Measurements from ENCODE around the gene DPY19L3.
"Not testable (repeated sequence)": the region's sequence is repeated elsewhere in the genome, so short reads cannot be mapped to it uniquely, and the experiment has no call there.

Gene DPY19L3

DNA sequence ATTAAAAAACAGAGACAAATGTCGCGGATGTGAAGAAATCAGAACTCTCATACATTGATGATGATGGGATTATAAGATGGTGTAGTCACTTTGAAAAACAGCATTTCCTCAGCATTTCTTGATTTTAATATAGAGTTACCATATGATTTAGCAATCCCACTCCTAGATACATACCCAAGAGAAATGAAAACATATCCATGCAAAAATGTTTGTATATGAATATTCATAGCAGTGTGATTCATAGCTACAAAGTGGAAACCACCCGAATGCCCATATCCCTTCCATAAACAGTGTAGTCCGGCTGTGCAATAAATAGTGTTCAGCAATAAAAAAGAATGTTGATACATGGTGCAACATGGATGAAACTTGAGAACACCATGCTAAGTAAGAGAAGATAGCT, 44.6 kb downstream of the DPY19L3 start:
- no peak for DNase-seq

DNA sequence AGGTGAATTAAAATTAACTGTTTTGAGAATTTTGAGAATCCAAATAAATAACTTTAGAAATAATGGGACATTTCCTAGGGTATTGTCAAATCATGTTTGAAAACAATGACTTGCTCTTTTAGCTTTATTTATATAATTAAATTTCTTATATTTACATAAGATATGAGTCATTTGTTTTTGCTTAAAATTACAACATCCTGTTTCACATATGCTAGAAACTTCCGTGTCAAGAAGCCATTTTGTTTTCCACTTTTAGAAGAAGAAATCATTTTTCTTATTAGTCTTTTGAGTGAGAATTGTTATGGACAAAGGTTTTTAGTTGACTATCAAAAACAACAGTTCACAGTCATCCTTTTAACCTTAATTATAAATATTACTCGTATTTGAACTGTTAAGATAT, 48.2 kb downstream of the DPY19L3 start:
- DNase-seq: no peak

- DNase-seq: no peak
Observed at GRCh38 chr19:32456406-32456805, 50.8 kb downstream of the DPY19L3 start.

GRCh38 chr19:32457571-32458158, 52.1 kb downstream of the DPY19L3 start:
- DNase-seq: no peak

DNA sequence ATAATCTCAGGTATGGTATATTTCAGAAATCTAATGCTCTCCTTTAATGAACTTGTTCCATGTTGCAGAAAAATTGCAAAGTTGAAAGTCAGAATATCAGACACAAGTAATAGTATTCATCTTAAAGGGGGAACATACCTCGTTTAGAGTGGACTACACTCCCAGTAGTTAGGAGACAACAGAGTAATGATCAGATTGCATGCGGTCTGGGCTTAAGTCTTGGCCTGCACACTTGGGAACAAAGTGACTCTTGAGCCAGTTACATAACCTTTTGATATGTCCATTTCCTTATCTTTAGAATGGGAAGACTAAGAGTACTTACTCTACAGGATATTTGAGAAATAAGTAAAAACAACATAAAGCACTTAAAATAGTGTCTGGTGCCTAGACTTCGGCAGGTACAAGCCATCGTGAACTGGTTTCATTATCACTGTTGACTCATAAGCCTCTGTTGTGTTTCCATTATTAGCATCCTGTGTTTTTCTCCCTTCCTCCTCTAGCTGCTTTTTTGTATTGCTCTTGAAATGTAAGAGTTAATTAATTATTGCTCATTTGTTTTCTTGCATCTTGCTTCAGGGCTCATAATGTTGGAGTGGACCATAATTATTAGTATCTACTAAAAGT, 53.0 kb downstream of the DPY19L3 start:
- no peak for DNase-seq

DNA sequence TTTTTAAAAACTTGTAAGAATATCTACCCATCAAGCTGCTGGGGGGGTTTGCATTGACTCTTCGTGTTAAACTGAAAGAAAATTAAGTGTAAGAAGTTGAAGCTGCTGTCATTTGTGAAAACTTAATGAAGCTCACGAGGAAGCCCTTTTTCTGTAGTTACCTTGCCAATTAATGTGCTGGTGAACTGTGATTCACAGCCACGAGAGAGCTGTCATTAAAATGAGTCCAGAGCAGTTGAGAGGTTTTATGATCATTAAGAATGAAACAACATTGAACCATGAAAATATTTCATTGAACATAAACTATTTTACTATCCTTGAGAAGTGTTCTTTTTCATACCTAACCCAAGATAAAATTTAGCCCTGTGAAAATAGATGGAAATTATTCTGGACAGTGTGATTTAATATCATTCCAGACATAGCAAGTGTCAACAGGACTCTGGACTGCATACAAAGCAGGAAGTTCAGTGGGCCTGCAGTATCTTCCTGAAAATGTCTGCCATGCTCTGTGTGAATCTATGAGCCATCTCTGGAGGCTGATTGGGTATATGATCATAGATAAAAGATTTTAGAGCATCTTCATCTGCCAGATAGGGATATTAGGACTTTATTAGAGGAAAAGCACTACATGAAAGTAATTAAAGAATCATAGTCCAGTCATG, 53.8 kb downstream of the DPY19L3 start:
- no peak for DNase-seq

DNA sequence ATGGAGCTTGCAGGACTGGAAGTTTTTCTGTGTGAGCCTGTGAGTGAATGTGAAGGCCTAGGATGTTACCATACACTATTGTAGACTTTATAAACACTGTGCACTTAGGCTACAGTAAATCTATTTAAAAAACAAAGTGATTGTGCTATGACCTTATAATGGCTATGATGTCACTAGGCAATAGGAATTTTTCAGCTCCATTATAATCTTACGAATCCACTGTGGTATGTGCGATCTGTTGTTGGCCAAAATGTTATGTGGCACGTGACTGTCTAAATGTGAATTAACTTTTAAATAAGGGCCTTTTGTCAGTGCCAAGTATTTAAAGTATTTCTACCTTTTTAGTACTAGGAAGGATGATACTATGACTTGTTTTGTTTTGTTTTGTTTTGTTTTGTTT, 54.9 kb downstream of the DPY19L3 start:
- DNase-seq: no peak

- peak; percentile 23 for DNase-seq
Observed at GRCh38 chr19:32464279-32464678, 58.7 kb downstream of the DPY19L3 start.

DNA sequence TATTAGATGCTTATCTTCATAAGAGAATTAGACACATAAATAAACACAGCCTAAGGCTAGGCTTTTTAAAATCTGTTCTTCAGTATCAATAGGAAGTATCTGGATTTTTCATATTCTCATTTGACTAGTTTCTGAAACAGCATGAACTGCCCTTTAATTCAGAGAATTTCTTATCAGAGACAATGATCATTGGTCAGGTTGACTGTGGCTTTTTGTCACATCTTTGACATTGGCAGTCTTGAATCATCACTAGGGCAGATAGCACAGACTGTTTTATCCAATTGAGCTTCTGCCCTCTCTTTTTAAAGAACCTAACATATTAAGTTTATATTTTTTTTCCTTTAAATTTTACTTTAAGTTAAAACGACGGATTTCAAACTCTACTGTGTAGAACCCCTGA, 59.6 kb downstream of the DPY19L3 start:
- DNase-seq: no peak

DNA sequence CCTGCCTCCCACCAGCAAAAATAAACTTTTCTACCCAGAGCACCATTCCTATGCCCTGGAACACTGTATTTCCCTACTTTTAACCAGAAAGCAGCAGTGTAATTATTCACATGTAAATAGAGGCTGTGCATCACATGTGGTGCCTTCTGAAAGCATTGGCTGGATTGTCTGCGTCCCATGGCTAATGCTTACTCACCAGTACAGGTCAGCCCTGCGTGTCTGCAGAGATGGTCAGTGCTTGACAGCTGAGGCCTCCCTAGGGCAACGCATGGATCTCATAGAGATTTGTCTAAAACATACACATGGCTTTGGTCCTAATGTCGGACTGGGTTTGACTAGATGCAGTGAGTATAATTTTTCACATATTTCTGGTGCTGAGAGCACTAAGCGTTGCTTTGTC, 64.2 kb downstream of the DPY19L3 start:
- no peak for DNase-seq

DNA sequence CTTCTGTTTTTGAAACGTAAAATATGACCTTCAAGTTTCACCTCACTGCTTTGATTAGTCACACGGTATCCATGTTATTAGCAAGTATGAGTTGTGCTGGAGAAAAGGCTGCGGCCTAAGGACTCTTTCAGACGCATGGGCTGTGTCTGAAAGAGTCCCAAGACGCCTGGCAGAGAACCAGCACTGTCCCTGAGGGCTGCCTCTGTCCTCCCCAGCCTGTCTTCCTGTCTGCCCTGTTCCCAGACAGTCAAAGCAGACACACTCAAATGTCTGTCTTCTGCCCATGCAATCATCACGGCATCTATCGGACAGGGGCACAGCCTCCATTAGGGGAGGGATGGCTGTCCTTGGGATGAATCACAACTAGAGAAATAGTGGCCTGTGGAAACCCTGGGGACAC, 65.5 kb downstream of the DPY19L3 start:
- no peak for DNase-seq

DNA sequence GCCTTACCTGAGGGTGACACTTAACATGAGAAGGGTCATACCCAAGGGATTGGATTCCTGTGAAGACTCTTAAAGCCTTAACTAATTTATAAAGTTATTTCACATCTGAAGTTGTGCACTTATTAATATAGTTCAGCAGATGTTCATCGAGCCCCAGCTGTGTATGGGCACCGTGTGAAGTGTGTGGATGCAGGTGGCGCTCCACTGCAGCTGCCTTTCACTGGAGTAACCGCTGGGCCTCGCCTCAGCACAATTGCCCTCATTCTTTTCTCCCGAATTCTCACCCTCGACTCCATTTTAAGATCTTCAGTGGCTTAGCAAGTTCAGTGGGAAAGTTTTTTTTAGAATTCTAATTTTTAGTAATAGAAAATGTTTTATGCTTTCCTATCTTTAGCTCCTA, 66.2 kb downstream of the DPY19L3 start:
- no peak for DNase-seq

DNA sequence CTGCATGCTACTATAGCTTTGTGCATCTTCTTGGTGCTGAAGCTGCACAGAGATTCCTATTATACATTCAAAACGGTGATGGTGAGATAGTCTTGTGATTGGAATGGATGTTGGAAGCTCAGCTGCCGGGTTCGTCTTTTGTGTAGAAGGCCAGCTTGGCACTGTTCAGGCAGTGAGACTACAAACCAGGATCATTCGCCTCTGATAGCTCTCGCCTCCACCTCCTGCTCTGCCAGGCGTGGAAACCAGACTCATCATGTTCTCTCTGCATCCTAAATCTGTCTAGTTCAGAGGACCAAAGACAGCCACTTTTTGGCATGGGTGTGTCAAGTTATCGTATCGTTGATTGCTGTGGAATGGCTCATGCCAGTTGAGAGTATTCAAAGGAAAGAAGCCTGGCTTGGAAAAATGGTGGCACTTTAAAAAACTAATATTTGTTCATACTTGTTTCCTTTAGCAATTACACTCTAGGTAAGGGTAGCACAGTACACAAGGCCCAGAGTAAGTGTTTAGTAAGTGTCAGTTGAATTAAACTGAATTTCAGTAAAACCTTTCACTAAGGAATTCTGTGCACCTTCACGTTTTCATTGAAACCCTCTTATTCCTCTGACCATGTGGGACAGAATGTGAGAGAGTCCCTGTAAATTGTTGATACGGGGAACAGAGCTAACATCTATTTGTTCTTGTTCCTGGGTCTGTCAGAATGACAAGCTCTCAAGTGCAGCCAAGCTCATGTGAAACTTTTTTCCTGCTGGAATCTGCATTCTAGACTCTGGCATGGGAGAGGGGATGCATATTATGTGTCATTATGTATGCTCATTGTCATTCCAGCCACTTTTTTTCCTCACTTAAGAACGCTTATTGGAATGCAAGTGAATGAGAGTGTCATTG, 69.8 kb downstream of the DPY19L3 start:
- no peak for DNase-seq

- no peak for DNase-seq
Observed at GRCh38 chr19:32476032-32476350, 70.4 kb downstream of the DPY19L3 start.

- DNase-seq: no peak
Observed at GRCh38 chr19:32480321-32480720, 74.8 kb downstream of the DPY19L3 start.

- DNase-seq: no peak
Observed at GRCh38 chr19:32483574-32483973, 78.0 kb downstream of the DPY19L3 start.

DNA sequence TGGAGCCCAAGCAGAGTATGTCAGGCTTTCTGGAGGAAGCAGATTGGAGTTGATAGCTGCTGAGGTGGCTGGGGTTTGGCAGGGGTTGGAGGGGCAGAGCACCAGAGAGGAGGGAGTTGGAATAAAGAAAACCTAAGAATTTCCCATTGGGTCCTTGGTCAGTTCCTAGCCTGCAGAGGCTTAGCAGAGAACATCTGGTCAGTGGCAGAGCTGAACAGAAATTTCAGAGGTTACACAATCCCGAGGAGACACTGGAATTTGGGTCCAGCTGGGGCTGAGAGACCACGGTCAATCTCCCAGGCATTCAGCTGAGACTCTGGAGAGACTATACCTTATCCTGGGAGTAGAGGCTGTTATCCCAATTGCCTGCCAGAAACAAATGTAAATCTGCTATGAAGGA, 84.4 kb downstream of the DPY19L3 start:
- DNase-seq: no peak

- no peak for DNase-seq
Observed at GRCh38 chr19:32497391-32497790, 91.8 kb downstream of the DPY19L3 start.

DNA sequence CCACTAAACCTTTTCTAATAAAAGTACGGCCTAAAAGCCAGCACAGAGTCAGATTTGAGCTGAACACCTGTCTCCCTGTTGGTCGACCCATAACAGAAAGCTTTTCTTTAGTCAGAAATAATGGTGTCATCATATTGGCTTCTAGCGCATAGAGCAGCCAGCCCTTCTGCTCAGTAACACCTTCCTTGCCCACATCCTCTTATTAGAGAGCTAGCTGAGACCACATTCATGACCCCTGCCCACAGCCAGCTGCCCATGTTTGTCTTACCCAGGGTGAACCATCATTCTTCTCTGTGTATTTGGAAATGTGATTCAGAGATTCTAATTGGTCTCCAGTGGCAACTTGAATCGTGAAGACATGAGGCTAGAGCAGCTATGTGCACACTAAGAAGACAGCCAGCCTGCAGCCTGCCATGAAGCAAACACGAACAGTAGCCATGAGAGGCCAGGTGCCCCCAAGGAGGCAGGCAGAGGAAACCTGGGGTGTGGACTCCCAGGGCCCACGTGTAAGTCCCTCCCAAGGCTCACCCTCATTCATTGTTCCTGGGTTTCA, 93.2 kb downstream of the DPY19L3 start:
- peak; percentile 22 for DNase-seq

DNA sequence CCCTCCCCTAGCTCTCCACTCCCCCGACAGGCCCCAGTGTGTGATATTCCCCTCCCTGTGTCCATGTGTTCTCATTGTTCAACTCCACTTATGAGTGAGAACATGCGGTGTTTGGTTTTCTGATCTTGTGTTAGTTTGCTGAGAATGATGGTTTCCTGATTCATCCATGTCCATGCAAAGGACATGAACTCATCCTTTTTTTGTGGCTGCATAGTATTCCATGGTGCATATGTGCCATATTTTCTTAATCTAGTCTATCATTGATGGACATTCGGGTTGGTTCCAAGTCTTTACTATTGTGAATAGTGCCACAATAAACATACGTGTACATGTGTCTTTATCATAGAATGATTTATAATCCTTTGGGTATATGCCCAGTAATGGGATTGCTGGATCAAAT, 106.9 kb downstream of the DPY19L3 start:
- not testable (repeated sequence) for DNase-seq

GRCh38 chr19:32519023-32519422, 113.5 kb downstream of the DPY19L3 start:
- no peak for DNase-seq

DNA sequence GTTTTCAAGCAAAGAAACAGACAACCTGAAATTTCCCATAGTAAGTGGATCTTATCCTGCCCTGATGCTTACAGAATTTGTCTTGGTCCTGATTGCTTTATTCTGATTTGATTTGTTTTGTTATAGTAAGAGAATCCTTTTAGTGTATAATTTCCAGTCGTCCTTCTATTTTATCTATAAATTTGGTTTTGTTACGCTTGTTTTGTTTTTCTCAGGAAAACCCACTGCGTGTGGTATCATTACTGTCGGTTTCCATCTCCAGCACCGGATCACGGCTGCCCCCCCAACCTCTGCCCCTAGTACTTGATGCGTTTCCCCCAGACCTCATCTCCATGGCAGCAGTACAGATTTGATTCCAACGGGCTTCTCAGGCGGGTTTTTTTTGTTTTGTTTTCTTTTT, 117.4 kb downstream of the DPY19L3 start:
- DNase-seq: no peak

- DNase-seq: no peak
Observed at GRCh38 chr19:32526895-32527294, 121.3 kb downstream of the DPY19L3 start.

GRCh38 chr19:32530773-32531172, 125.2 kb downstream of the DPY19L3 start:
- no peak for DNase-seq

All from COR-L47 (cell line).